Lung (tissue), 12 donors: ENCODE results near the gene DOCK6. TPM values are rescaled to one million over a fixed set of nuclear protein-coding genes. Genes with fewer than 3 reads are reported as not detected.

Experiments
- ATAC-seq: fragments of 200-7000 bp; cut with Tn5 transposase; one replicate; pipeline ENCODE4 v1.9.1; 2020; ENCODE audit warnings: moderate number of reproducible peaks; ENCODE audit not compliant: insufficient read depth, low FRiP score
- DNase-seq, 3 donors: peaks; one replicate each; pipeline ENCODE4 v3.0.0-alpha.2; 2013 to 2017
- H3K27ac ChIP-seq, 2 donors: one replicate each; pipeline ENCODE4 v1.5.1; 2013; ENCODE audit warnings: mild to moderate bottlenecking in 2 of 2, moderate library complexity in 2 of 2, control low read depth in 1 of 2, inconsistent platforms in 1 of 2, low read depth in 1 of 2, low read length in 1 of 2
- H3K27me3 ChIP-seq, 3 donors: one replicate each; pipeline ENCODE4 v1.5.1; 2013; ENCODE audit warnings: low read length in 2 of 3; ENCODE audit not compliant: control insufficient read depth in 3 of 3, insufficient read depth in 3 of 3
- H3K36me3 ChIP-seq, 4 donors: one replicate each; pipeline ENCODE4 v1.5.1; 2013; ENCODE audit warnings: low read length in 4 of 4, mild to moderate bottlenecking in 1 of 4, moderate library complexity in 1 of 4; ENCODE audit not compliant: control insufficient read depth in 4 of 4, insufficient read depth in 4 of 4
- H3K4me1 ChIP-seq, 5 donors: one replicate each; pipeline ENCODE4 v1.5.1; 2013; ENCODE audit warnings: low read length in 5 of 5, mild to moderate bottlenecking in 2 of 5, moderate library complexity in 1 of 5; ENCODE audit not compliant: control insufficient read depth in 5 of 5, insufficient read depth in 5 of 5
- H3K4me3 ChIP-seq: one replicate; pipeline ENCODE4 v1.5.1; 2013; ENCODE audit warnings: mild to moderate bottlenecking, control low read depth, moderate library complexity
- H3K9ac ChIP-seq, 2 donors: one replicate each; pipeline ENCODE4 v1.5.1; 2013; ENCODE audit warnings: low read length in 2 of 2, control low read depth in 1 of 2; ENCODE audit not compliant: insufficient read depth in 1 of 2
- H3K9me3 ChIP-seq, 4 donors: one replicate each; pipeline ENCODE4 v1.5.1; 2013; ENCODE audit warnings: low read length in 3 of 4, mild to moderate bottlenecking in 1 of 4, moderate library complexity in 1 of 4; ENCODE audit not compliant: control insufficient read depth in 4 of 4, insufficient read depth in 3 of 4
- CTCF ChIP-seq: IDR thresholded peaks from 2 replicates; pipeline ENCODE4 v1.5.1; 2012; ENCODE audit warnings: mild to moderate bottlenecking; ENCODE audit errors: control extremely low read depth, extremely low read depth
- WGBS, 2 donors: extraction: QIAGEN DNeasy Blood & Tissue Kit; methylation state at CpG; one replicate each; pipeline ENCODE4 v1.1.7; 2013; 5-methylcytosine and 5-hydroxymethylcytosine counted together
- polyA plus RNA-seq, 2 donors: library from polyadenylated mRNA; stranded (reverse); fragments of 200-250 nt; gene quantifications; one replicate each; pipeline ENCODE4 v1.2.1, GENCODE V29; 2013
- total RNA-seq, 2 donors: library from RNA; depleted of rRNA in 1 of 2; stranded (reverse); fragments of >200 nt in 1 of 2; gene quantifications; one replicate each; pipeline ENCODE4 v1.2.1, GENCODE V29; 2014 to 2021
- donor health status: control.
- donor health status: control.
- donor health status: Bipolar disorder and iron deficiency.
- donor health status: healthy.
- donor health status: DM: yes; HTN: yes; CAD: no.

Gene DOCK6
- total and polyA plus RNA-seq, 4 donors, result 38.6 to 129 (median 73.7) TPM

DNA sequence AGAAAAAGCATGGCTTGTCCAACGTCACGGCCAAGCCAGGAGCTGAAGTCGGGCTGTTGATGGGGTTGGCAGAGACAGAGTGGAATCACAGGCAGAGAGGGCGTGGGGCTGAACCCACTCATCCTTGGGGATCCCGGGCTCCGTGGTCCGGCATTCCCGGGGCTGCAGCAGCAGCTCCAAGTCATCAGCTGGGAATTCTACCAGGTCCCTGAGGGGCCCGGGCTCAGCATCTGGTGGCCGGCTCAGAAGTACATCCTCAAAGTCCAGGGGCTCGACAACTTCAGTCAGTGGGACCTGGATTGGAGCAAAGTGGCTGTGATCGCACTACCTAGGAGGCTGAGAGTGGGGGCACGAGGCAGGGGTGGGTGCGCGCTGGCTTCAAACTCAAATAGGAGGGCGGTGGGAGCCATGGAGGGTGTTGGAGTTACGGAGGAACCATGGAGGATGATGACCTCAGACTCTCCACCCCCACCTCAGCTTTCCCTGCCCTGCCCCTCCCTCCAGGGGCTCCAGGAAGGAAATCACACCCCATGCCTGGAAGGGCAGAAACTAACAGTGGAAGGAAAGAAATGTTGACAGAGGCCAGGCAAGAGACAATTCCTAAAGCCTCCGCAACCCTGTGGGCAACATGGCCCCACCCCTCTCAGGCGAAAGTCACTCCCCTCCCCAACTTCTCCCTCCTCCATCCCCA is 9.5 kb downstream of the DOCK6 start:
- Histone ChIP-seq H3K27me3 (no peaks in the 10 kb centered on the region), H3K27ac (peak overlapping the region; percentile 64 to 78), H3K36me3 (peaks cover 0 to 24% (median 17%) of the 10 kb centered on the region in 4 donors), H3K4me1 (peaks cover 0 to 15% (median 2%) of the 10 kb centered on the region in 5 donors), H3K9me3 (no peaks in the 10 kb centered on the region), H3K4me3 (no peak overlapping the region), H3K9ac (no peak overlapping the region)
- peak; percentile 51 for ATAC-seq
- TF ChIP-seq CTCF, result no peak
- peak in 1 of 3 donors; percentile 61 for DNase-seq
- WGBS, 2 donors, result 69 to 87% methylated on average over 19 of the region's 19 CpGs

DNA sequence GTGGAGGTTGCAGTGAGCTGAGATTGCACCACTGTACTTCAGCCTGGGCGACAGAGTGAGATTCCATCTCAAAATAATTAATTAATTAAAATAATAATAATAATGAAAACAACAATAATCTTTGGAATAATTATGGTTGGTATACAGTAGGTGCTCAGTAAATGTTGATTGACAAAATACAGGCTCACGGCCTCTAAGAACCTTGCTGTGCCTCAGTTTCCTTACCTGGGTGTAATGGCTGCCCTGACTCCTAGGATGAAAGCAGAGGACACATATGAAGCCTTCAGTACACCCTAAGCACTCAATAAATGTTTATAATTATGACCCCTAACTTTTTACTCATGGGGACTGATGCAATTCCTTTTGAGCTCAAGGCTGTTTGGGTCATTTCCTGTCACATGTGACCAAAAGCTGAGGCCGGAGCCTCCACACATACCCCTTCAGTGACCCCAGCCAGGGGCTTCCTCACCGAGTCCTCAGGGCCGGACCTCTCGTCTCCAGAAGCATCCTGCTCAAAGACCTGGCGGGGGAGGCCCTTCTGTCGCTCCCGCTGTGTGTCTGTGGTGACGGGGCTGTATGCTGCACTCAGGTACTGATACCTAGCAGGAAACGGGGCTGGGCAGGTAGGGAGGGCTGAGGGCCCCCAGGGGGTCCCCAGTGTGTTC is 10.5 kb downstream of the DOCK6 start:
- Histone ChIP-seq H3K4me3 (no peak overlapping the region), H3K4me1 (peaks cover 0 to 16% (median 6%) of the 10 kb centered on the region in 5 donors), H3K9ac (no peak overlapping the region), H3K27ac (peak overlapping the region; percentile 64 to 65), H3K27me3 (no peaks in the 10 kb centered on the region), H3K9me3 (no peaks in the 10 kb centered on the region), H3K36me3 (peaks cover 0 to 24% (median 21%) of the 10 kb centered on the region in 4 donors)
- WGBS, 2 donors, result 76% methylated on average over 11 of the region's 11 CpGs
- TF ChIP-seq CTCF, result no peak
- peak in 1 of 3 donors; percentile 34 for DNase-seq
- no peak for ATAC-seq

- Histone ChIP-seq H3K27me3 (no peaks in the 10 kb centered on the region), H3K9me3 (no peaks in the 10 kb centered on the region), H3K4me1 (peaks cover 0 to 15% (median 6%) of the 10 kb centered on the region in 5 donors), H3K4me3 (no peak overlapping the region), H3K27ac (peak overlapping the region in 1 of 2 donors; percentile 37), H3K36me3 (peaks cover 0 to 29% (median 23%) of the 10 kb centered on the region in 4 donors), H3K9ac (no peak overlapping the region)
- no peak for TF ChIP-seq CTCF
- DNase-seq, result no peak
- 93 to 96% methylated on average over 4 of the region's 4 CpGs for WGBS, 2 donors
- no peak for ATAC-seq
These were observed 11.1 kb downstream of the DOCK6 start for GRCh38 chr19:11251217-11251616.
